ENCODE measurements around the gene OAS3.

The OAS3 gene

DNA sequence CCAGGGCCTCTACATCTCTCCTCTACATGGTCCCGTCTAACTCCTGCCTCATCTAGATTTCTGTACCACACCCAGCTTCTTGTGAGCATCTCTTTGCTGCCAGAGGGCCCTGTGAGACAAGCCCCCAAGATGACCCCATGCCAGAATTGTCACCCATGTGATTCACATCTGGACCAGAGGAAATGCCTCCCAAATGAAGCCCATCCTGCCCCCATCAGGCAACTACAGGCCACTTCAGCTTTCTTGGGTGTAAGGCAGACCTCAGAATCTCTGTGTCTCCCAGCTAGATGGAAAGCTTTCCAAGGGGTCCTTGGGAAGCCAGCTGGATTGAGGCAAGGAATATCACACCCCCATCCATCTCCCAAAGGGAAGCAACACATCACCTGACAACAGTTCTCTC, 9.3 kb upstream of the OAS3 start:
- Histone ChIP-seq H3K4me3 (ENCODE audit: low read depth in 1 of 2, low read length in 2 of 2) (no peak overlapping the region), H3K4me1 (ENCODE audit: control insufficient read depth in 1 of 2, insufficient read depth in 2 of 2, low read length in 2 of 2) (no peaks in the 10 kb centered on the region), H3K36me3 (ENCODE audit: control insufficient read depth in 1 of 2, insufficient read depth in 2 of 2, low read length in 2 of 2) (no peaks in the 10 kb centered on the region), H3K27ac (ENCODE audit: low read length) (no peak overlapping the region), H3K9me3 (ENCODE audit: control insufficient read depth in 1 of 2, low read length in 2 of 2) (no peaks in the 10 kb centered on the region), H3K27me3 (ENCODE audit: low read depth, low read length) (no peaks in the 10 kb centered on the region)

DNA sequence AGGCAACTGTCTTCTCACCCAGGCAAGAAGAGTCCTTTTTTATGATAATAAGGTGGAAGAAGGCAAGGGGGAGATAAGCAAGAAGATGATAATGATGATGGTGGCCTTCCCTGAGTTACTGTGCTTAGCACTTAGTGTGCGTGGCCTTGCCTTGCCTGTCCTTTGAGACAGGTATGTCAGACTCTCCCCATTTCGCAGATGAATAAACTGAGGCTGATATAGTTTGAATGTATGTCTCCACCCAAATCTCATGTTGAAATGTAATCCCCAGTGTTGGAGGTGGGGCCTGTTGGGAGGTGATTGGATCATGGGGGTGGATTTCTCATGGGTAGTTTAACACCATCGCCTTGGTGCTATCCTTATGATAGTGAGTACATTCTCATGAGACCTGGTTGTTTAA, 8.6 kb upstream of the OAS3 start:
- no peaks in the 10 kb centered on the region for H3K27me3 ChIP-seq (ENCODE audit: low read depth, low read length)
- no peak overlapping the region for H3K4me3 ChIP-seq (ENCODE audit: low read depth in 1 of 2, low read length in 2 of 2)
- H3K4me1 ChIP-seq (ENCODE audit: control insufficient read depth in 1 of 2, insufficient read depth in 2 of 2, low read length in 2 of 2), result no peaks in the 10 kb centered on the region
- no peaks in the 10 kb centered on the region for H3K9me3 ChIP-seq (ENCODE audit: control insufficient read depth in 1 of 2, low read length in 2 of 2)
- no peak overlapping the region for H3K27ac ChIP-seq (ENCODE audit: low read length)
- no peaks in the 10 kb centered on the region for H3K36me3 ChIP-seq (ENCODE audit: control insufficient read depth in 1 of 2, insufficient read depth in 2 of 2, low read length in 2 of 2)

DNA sequence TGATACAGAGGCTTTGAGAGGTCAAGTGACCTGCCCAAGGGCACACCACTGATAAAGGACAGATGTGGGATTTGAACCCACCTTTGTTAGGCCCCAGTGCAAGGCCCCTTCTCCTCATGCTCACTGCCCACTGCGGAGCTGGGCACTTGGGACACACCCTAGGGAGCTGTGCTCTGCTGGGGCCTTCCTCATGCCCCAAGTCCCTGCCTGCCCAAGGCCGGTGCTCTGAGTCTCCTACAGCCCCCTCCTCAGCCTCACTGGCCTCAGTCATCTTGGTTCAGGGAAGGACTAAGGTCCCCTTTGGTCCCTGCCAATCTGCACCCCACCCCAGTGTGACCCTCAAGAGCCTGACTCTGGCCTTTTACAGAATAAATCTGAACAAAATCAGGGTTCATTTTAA, 7.9 kb upstream of the OAS3 start:
- Histone ChIP-seq H3K36me3 (ENCODE audit: control insufficient read depth in 1 of 2, insufficient read depth in 2 of 2, low read length in 2 of 2) (no peaks in the 10 kb centered on the region), H3K4me1 (ENCODE audit: control insufficient read depth in 1 of 2, insufficient read depth in 2 of 2, low read length in 2 of 2) (no peaks in the 10 kb centered on the region), H3K4me3 (ENCODE audit: low read depth in 1 of 2, low read length in 2 of 2) (no peak overlapping the region), H3K27me3 (ENCODE audit: low read depth, low read length) (no peaks in the 10 kb centered on the region), H3K27ac (ENCODE audit: low read length) (no peak overlapping the region), H3K9me3 (ENCODE audit: control insufficient read depth in 1 of 2, low read length in 2 of 2) (no peaks in the 10 kb centered on the region)

DNA sequence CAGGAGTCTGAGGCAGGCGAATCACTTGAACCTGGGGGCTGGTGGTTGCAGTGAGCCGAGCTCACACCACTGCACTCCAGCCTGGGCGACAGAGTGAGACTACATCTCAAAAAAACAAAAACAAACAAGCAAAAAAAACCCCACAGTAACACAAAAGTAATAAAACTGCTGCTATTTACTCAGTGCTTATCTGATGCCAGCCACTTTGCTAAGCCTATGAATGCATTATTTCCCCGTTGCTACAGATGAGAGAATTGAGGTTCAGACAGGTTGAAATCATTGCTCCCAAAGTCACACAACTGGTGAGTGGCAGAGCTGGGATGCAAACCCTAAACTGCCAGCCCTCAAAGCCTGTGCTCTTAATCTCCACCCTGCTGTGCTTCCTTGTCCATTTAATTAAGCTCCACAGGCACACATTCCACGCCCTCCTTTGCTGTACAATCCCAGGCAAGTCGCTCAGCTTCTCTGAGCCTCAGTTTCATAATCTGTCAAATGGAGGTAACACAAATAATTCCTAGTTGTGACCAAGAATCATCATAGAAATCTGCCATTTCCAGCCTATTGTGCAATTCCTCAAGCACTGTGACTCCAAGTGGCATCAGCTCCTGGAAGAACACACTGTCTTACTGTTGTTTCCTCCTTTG, 5.7 kb upstream of the OAS3 start:
- Histone ChIP-seq H3K27ac (ENCODE audit: low read length) (no peak overlapping the region), H3K36me3 (ENCODE audit: control insufficient read depth in 1 of 2, insufficient read depth in 2 of 2, low read length in 2 of 2) (no peaks in the 10 kb centered on the region), H3K4me3 (ENCODE audit: low read depth in 1 of 2, low read length in 2 of 2) (no peak overlapping the region), H3K27me3 (ENCODE audit: low read depth, low read length) (no peaks in the 10 kb centered on the region), H3K9me3 (ENCODE audit: control insufficient read depth in 1 of 2, low read length in 2 of 2) (no peaks in the 10 kb centered on the region), H3K4me1 (ENCODE audit: control insufficient read depth in 1 of 2, insufficient read depth in 2 of 2, low read length in 2 of 2) (no peaks in the 10 kb centered on the region)

DNA sequence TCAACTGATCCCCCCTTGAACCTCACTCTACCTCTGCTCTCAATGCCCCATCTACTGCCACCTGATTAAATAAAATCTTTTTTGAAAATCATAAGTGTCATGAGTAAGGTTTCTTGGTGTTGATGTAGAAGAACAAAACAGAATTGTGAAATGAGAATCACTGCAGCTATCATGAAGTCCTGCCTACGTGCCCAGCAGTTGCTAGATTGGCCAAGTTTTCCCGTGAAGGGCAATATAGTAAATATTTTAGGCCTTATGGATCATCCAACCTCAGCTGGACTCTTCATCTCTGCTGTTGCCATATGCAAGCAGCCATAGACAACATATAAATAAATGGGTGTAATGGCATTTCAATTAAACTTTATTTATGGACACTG, 5.2 kb upstream of the OAS3 start:
- no peak overlapping the region for H3K27ac ChIP-seq (ENCODE audit: low read length)
- no peaks in the 10 kb centered on the region for H3K36me3 ChIP-seq (ENCODE audit: control insufficient read depth in 1 of 2, insufficient read depth in 2 of 2, low read length in 2 of 2)
- no peaks in the 10 kb centered on the region for H3K27me3 ChIP-seq (ENCODE audit: low read depth, low read length)
- H3K4me3 ChIP-seq (ENCODE audit: low read depth in 1 of 2, low read length in 2 of 2), result no peak overlapping the region
- no peaks in the 10 kb centered on the region for H3K4me1 ChIP-seq (ENCODE audit: control insufficient read depth in 1 of 2, insufficient read depth in 2 of 2, low read length in 2 of 2)
- H3K9me3 ChIP-seq (ENCODE audit: control insufficient read depth in 1 of 2, low read length in 2 of 2), result no peaks in the 10 kb centered on the region

DNA sequence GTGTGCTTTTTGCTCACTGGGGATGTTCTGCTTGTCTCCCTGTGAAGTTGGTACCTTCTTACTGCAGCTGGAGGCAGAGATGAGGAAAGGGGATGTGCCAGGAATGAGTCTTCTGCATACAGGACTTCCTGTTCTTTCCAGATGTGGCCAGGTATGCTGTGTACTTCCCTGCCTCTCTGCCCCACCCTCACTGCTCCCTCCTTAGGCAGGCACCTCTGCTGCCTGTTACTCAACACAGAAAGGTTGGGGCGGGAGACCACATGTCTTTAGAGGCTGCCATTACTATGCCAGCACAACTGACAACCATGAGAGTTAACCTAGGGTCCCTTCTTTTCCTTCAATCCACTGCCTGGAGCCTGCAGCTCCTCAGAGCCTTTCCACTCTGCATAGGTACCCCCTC, 2.0 kb upstream of the OAS3 start:
- H3K36me3 ChIP-seq (ENCODE audit: control insufficient read depth in 1 of 2, insufficient read depth in 2 of 2, low read length in 2 of 2), result no peaks in the 10 kb centered on the region
- no peaks in the 10 kb centered on the region for H3K27me3 ChIP-seq (ENCODE audit: low read depth, low read length)
- no peak overlapping the region for H3K27ac ChIP-seq (ENCODE audit: low read length)
- no peaks in the 10 kb centered on the region for H3K9me3 ChIP-seq (ENCODE audit: control insufficient read depth in 1 of 2, low read length in 2 of 2)
- no peak overlapping the region for H3K4me3 ChIP-seq (ENCODE audit: low read depth in 1 of 2, low read length in 2 of 2)
- peaks cover 4 to 10% of the 10 kb centered on the region in 2 donors for H3K4me1 ChIP-seq (ENCODE audit: control insufficient read depth in 1 of 2, insufficient read depth in 2 of 2, low read length in 2 of 2)

DNA sequence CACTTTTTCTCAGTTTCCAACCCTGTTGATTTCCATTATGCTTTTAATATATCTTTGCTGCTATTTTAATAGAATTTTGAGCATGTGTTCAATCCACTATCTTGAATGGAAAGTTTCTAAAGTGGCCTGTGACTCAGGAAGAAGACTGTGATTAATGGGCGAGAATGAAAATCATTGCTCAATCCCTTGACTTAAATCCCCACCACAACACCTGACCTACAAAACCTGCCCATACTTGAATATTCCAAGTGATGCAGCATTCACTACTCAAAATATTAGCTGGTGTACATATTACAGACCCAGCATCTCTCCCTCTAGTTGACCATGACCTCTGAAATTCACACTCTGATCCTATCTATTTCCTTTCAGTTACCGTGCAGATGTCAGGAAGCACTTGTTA, 1.3 kb upstream of the OAS3 start:
- peaks cover 4 to 10% of the 10 kb centered on the region in 2 donors for H3K4me1 ChIP-seq (ENCODE audit: control insufficient read depth in 1 of 2, insufficient read depth in 2 of 2, low read length in 2 of 2)
- H3K4me3 ChIP-seq (ENCODE audit: low read depth in 1 of 2, low read length in 2 of 2), result no peak overlapping the region
- H3K27me3 ChIP-seq (ENCODE audit: low read depth, low read length), result no peaks in the 10 kb centered on the region
- no peaks in the 10 kb centered on the region for H3K9me3 ChIP-seq (ENCODE audit: control insufficient read depth in 1 of 2, low read length in 2 of 2)
- H3K27ac ChIP-seq (ENCODE audit: low read length), result no peak overlapping the region
- no peaks in the 10 kb centered on the region for H3K36me3 ChIP-seq (ENCODE audit: control insufficient read depth in 1 of 2, insufficient read depth in 2 of 2, low read length in 2 of 2)

DNA sequence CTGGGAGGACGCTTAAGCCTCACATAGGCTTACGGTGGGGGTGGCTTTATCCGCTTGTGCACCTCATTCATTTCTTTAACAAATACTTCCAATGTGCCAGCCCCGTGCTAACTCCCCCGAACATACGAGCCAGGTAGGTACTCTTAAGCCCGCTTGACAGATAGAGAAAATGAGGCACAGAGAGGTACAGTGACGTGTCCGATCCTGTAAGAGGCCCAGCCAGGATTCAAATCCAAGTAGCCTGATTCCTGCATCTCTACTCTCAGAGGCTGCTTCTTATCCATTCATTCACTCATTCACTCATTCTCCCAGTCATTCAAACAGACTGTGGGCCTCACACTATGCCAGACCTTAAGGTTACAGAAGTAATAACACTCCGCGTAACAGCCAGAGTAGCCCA, 477 bp downstream of the OAS3 start:
- no peaks in the 10 kb centered on the region for H3K9me3 ChIP-seq (ENCODE audit: control insufficient read depth in 1 of 2, low read length in 2 of 2)
- peak overlapping the region; percentile 84 to 94 for H3K4me3 ChIP-seq (ENCODE audit: low read depth in 1 of 2, low read length in 2 of 2)
- peak overlapping the region; percentile 51 for H3K27ac ChIP-seq (ENCODE audit: low read length)
- no peaks in the 10 kb centered on the region for H3K36me3 ChIP-seq (ENCODE audit: control insufficient read depth in 1 of 2, insufficient read depth in 2 of 2, low read length in 2 of 2)
- H3K4me1 ChIP-seq (ENCODE audit: control insufficient read depth in 1 of 2, insufficient read depth in 2 of 2, low read length in 2 of 2), result peaks cover 4 to 10% of the 10 kb centered on the region in 2 donors
- no peaks in the 10 kb centered on the region for H3K27me3 ChIP-seq (ENCODE audit: low read depth, low read length)

DNA sequence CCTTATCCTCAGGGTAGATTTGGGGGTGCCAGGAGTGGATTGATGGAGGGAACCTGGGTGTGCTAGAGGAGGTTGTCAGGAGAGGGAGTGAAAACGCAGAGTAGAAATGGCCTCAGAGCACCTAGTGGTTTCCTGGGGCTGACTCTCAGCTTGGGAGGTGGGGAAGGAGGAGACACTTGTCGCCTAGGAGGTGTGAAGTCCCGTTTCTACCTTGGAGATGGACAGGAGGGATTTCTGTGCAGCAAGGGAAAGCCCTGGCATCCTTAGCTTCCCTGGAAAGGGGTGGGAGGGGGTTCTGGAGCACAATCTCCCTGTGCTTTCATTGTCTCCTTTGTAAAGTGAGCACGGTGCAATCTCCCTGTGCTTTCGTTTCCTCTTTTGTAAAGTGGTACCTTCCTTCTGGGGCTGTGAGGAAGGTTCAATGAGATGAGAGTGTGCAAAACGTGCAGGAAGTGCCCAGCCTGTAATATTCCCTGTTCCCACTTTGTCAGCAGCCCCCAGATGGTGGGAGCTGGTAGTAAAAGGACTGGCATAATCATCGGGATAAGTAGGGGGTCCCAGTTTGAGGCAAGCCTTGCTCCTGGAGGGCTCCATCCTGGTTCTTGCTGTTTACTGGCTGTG, 1.6 kb downstream of the OAS3 start:
- Histone ChIP-seq H3K36me3 (ENCODE audit: control insufficient read depth in 1 of 2, insufficient read depth in 2 of 2, low read length in 2 of 2) (peaks cover 3 to 7% of the 10 kb centered on the region in 2 donors), H3K4me1 (ENCODE audit: control insufficient read depth in 1 of 2, insufficient read depth in 2 of 2, low read length in 2 of 2) (peaks cover 4 to 10% of the 10 kb centered on the region in 2 donors), H3K27me3 (ENCODE audit: low read depth, low read length) (no peaks in the 10 kb centered on the region), H3K4me3 (ENCODE audit: low read depth in 1 of 2, low read length in 2 of 2) (peak overlapping the region in 1 of 2 donors; percentile 27), H3K27ac (ENCODE audit: low read length) (no peak overlapping the region), H3K9me3 (ENCODE audit: control insufficient read depth in 1 of 2, low read length in 2 of 2) (no peaks in the 10 kb centered on the region)

DNA sequence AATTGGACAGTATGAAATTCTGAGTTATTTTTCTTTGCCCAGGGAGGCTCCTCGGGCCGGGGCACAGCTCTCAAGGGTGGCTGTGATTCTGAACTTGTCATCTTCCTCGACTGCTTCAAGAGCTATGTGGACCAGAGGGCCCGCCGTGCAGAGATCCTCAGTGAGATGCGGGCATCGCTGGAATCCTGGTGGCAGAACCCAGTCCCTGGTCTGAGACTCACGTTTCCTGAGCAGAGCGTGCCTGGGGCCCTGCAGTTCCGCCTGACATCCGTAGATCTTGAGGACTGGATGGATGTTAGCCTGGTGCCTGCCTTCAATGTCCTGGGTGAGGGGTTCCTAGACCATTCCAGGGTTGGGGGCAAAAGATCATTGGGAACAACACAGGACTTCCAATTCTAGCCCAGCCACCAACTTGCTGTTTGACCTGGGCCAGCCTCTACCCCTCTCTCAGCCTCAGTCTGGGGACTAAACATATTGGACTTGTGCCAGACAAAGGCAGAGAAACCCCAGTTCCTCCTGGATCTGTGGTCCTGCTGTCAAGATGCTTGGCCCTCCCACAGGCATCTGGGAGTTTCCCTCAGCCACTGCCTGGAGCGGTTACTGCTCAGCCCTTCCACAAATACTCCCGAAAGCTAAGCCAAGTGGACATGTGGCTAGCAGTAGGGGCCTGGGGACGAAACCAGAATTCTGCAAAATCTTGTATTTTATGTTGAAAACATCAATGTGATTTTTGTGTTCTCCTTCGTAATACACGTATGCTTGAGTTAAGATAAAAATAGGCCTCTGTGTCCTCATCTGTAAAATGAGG, 3.5 kb downstream of the OAS3 start:
- Histone ChIP-seq H3K27ac (ENCODE audit: low read length) (no peak overlapping the region), H3K9me3 (ENCODE audit: control insufficient read depth in 1 of 2, low read length in 2 of 2) (no peaks in the 10 kb centered on the region), H3K27me3 (ENCODE audit: low read depth, low read length) (no peaks in the 10 kb centered on the region), H3K36me3 (ENCODE audit: control insufficient read depth in 1 of 2, insufficient read depth in 2 of 2, low read length in 2 of 2) (peaks cover 3 to 8% of the 10 kb centered on the region in 2 donors), H3K4me1 (ENCODE audit: control insufficient read depth in 1 of 2, insufficient read depth in 2 of 2, low read length in 2 of 2) (peaks cover 4 to 10% of the 10 kb centered on the region in 2 donors), H3K4me3 (ENCODE audit: low read depth in 1 of 2, low read length in 2 of 2) (no peak overlapping the region)

DNA sequence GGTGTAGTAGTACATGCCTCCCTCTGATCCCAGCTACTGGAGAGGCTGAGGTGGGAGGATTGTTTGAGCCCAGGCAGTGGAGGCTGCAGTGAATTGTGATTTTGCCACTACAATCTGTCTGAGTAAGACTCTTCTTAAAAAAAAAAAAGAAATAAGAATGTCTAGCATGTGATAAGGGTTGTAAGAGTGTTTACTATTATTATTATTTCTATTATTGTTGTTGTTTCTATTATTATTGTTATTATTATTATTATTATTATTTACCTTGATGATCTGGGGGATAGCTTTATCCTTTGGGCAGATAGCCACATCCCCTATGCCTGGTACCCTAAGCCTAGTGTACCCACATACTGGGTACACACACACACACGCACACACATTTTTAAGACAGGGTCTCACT, 4.3 kb downstream of the OAS3 start:
- H3K4me1 ChIP-seq (ENCODE audit: control insufficient read depth in 1 of 2, insufficient read depth in 2 of 2, low read length in 2 of 2), result peaks cover 4 to 10% of the 10 kb centered on the region in 2 donors
- no peak overlapping the region for H3K27ac ChIP-seq (ENCODE audit: low read length)
- H3K27me3 ChIP-seq (ENCODE audit: low read depth, low read length), result no peaks in the 10 kb centered on the region
- H3K36me3 ChIP-seq (ENCODE audit: control insufficient read depth in 1 of 2, insufficient read depth in 2 of 2, low read length in 2 of 2), result peaks cover 3 to 14% of the 10 kb centered on the region in 2 donors
- no peak overlapping the region for H3K4me3 ChIP-seq (ENCODE audit: low read depth in 1 of 2, low read length in 2 of 2)
- H3K9me3 ChIP-seq (ENCODE audit: control insufficient read depth in 1 of 2, low read length in 2 of 2), result no peaks in the 10 kb centered on the region
